Measurements from ENCODE around the gene KCNK7.

Gene KCNK7

DNA sequence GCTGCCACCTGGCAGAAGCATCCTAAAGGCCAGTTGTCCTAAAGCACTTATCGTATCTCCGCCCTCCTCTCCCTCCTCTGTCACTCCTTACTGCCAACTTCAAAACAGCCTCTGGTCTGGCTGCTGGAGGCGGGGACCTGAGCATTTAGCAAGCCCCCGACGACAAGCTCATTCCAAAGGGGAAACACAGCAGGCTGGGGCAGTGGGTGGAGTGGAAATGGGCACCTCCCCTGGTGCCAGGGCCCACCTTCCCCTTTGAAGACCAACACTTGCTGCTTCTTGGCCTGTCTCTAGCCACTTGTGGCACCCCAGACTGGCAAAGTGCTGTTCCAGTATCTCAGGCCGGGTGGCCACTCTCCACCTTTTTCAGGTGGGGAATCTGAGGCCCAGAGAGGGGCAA, 14.8 kb upstream of the KCNK7 start:
- FAIRE-seq (no peak), DNase-seq (ENCODE audit: insufficient read length, low spot score) (no peak)
- TF ChIP-seq CTCF (IDR thresholded peaks at IDR 0.05; ENCODE audit: insufficient read depth, missing control alignments): no peak

DNA sequence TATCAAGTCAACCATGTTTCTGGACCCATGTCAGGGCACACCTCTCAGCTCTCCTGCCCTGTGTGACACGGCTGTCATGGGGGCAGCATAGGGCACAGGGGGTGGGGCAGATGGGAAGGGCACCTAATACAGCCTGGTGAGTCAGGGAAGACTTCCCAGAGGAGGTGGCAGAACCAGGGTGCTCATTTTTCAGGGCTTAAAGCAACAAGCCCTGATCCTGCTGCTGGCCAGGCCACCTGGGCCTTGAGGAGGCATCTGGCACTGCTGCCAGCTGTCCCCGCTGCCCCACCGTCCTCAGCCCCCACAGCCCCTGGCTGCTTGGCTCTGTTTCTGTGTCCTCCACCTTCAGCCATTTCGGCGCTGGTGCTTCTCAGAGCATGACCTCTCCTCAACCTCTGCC, 14.1 kb upstream of the KCNK7 start:
- TF ChIP-seq CTCF (IDR thresholded peaks at IDR 0.05; ENCODE audit: insufficient read depth, missing control alignments): no peak
- no peak for FAIRE-seq
- no peak for DNase-seq (ENCODE audit: insufficient read length, low spot score)

- FAIRE-seq (no peak), DNase-seq (ENCODE audit: insufficient read length, low spot score) (no peak)
- TF ChIP-seq CTCF (IDR thresholded peaks at IDR 0.05; ENCODE audit: insufficient read depth, missing control alignments): no peak
These were observed 13.6 kb upstream of the KCNK7 start for GRCh38 chr11:65609229-65609628.

DNA sequence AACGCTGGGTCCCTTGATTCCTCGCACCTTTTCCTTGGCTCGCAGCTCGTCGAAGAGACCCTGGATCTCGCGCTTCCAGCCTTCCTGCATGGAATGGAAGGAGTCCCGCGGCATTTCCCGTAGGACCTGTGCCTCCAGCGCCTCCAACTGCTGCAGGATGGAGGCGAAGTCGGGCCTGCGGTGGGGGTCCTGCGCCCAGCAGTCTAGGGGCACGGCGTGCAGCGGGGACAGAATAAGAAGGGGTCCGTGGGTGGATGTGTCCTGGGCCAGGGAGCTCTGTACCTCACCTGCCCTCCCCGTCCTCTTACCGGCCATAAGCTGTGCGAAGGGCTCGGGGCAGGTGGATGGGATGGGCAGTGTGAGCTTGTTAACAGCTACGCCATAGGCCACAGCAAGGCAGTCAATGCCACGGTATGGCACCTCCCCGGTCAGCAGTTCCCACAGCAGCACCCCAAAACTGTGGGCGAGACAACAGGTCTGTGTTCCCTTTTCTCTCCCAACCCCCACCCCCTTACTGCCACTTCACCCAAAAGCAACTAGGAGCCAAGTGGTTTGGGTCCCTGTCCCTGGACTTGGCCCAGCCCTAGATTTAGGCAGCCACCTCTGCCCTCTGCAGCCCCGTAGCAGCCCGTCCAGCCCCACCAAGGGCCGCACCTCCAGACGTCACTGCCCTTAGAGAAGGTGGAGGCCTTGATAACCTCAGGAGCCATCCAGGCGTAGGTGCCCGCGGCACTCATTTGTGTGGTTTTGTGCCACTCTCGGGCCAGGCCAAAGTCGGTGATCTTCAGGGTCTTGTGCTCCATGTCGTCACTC, 12.2 kb upstream of the KCNK7 start:
- DNase-seq (ENCODE audit: insufficient read length, low spot score) (no peak), FAIRE-seq (no peak)
- TF ChIP-seq CTCF (IDR thresholded peaks at IDR 0.05; ENCODE audit: insufficient read depth, missing control alignments): no peak

DNA sequence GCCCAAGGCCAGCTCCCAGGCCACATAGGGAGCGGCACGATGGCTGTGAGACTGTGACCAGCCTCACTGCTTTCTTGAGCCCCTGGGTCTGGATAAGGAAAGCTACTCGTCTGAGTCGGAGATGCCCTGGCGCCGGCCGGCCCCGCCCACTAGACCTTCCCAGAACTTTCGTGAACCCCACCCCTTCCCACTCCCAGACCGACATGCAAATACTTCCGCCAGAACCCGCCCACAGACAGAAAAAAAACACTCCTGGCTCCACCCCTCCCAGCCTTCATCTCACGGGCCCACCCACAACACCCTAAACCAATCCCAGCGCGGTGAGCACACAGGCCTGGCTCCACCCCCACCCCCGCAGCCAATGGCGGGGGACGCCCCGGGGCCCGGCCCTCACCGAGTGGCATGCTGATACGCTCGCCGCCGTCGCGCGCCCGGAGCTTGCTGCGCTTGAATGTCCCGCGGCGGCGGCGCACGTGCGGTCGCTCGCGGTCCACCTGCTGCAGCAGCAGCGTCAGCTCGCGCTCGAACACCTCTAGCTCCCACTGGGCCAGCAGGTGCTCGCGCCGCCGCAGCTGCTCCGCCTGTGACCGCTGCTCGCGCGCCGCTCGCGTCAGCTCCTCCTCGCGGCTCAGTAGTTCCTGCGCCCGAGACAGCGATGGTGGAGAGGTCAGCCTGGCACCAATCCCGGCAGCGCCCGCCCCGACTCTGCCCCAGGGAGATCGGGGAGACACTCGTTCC, 11.4 kb upstream of the KCNK7 start:
- peak; percentile 100 for DNase-seq (ENCODE audit: insufficient read length, low spot score)
- FAIRE-seq: no peak
- TF ChIP-seq CTCF (IDR thresholded peaks at IDR 0.05; ENCODE audit: insufficient read depth, missing control alignments): no peak

DNA sequence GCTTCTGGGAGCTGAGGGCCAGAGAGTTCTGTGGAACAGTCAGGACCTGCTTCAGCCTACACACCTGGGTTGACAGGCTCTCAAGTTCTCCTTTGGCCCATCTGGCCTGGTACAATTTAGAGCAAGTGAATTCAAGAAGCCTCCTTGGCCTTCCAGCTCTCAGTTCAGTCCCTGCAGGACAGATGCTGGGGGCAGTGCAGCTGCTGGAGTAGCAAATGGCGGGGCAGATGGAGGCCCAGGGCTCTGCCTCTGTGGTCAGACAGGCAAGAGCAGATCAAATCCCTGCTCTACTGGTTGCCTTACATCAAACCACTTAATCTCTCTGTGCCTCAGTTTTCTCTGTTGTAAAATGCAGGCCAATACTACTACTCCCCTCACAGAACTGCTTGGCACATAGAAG, 8.7 kb upstream of the KCNK7 start:
- no peak for TF ChIP-seq CTCF (IDR thresholded peaks at IDR 0.05; ENCODE audit: insufficient read depth, missing control alignments)
- no peak for DNase-seq (ENCODE audit: insufficient read length, low spot score)
- FAIRE-seq: no peak

- no peak for DNase-seq (ENCODE audit: insufficient read length, low spot score)
- no peak for TF ChIP-seq CTCF (IDR thresholded peaks at IDR 0.05; ENCODE audit: insufficient read depth, missing control alignments)
- no peak for FAIRE-seq
These were observed 4.3 kb upstream of the KCNK7 start for GRCh38 chr11:65599955-65600246.
